ENCODE data around the gene GABRB1. TPM values are rescaled to one million over a fixed set of nuclear protein-coding genes. Genes with fewer than 3 reads are reported as not detected.

Gene GABRB1
- total and polyA plus RNA-seq, 2 donors (not counting 3 experiments of a cell fraction or from before 2014, with no cell fraction given): not detected

DNA sequence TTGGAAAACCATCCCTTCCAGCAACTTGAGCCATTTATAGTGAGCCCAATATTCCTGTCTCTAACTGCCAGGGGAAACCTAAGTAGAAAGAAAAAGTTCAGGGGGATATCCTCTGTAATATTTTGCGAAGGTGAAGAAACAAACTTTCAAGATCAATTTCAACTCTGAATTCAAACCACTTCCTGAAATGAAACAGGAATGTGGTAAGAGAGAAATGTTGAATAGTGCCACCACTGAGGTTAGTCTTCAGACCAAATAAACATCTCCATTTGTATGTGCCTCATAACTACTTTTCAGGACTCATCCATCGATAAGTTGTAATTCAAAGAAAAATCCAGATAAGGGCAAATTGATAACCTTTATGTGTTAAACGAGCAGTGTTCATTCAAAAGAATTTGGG, 128.7 kb downstream of the GABRB1 start:
- no TSS peak for BruUV-seq (replicated peaks)
- FAIRE-seq: no peak

DNA sequence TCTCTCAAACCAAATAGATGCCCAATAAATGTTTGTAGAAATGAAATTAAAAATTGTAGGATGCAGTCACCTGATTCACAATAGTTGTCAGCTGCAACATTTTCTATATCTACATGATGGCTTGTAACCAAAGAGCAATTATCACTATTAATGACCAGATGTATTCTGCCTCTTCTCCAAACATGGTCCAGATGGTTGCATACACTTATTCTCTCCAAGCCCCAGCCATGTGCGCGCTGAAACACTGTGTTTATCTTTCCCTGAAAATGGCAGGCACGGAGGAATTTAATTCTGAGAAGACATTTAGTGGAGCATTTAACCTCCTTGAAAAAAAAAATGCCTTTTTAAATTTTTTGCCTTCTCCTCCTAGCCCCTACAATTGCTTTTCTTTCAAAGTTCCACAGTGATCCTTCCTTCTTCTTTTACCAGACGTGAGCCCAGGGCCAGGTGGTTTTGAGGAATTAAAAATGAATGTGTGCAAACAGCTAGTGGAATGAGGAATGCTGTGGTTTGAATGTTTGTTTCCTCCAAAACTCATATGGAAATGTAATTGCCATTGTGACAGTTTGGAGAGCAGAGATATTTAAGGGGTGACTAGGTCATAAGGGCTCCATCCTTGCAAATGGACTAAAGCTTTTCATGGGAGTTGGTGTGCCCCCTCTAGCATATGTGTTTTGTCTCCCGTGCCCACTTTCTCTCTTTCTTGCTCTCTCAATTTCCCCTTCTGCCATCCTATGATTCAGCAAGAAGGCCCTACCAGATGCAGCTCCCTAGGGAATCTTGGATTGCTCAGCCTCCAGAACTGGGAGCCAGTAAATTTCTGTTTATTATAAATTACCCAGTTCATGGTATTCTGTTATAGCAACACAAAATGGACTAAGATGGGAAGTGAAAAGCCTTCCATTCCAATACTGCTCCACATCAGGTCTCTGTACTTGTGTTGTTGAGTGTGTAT, 136.0 kb downstream of the GABRB1 start:
- TF ChIP-seq GATA2 (IDR thresholded peaks at IDR 0.05; ENCODE audit: insufficient read depth, insufficient read length, low read depth, low read length) (no peak), MYC (IDR thresholded peaks at IDR 0.05; ENCODE audit: low read depth, low read length) (no peak), JUN (IDR thresholded peaks at IDR 0.05; ENCODE audit: borderline replicate concordance, insufficient read depth, insufficient read length, low read depth) (no peak), FOS (IDR thresholded peaks at IDR 0.05; ENCODE audit: borderline replicate concordance, insufficient read depth, low read length) (no peak), EZH2 (IDR thresholded peaks at IDR 0.05; ENCODE audit: borderline replicate concordance, low read depth, low read length, severe bottlenecking) (no peak), POLR2AphosphoS5 (IDR thresholded peaks at IDR 0.05; ENCODE audit: insufficient read depth, low read depth, low read length) (no peak), POLR2A (IDR thresholded peaks at IDR 0.05; ENCODE audit: low read depth, low read length) (no peak)
- TF ChIP-seq, protein P1, sequence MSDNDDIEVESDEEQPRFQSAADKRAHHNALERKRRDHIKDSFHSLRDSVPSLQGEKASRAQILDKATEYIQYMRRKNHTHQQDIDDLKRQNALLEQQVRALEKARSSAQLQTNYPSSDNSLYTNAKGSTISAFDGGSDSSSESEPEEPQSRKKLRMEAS (IDR thresholded peaks at IDR 0.05; ENCODE audit: insufficient read depth, insufficient read length): no peak
- TF ChIP-seq, protein P2, sequence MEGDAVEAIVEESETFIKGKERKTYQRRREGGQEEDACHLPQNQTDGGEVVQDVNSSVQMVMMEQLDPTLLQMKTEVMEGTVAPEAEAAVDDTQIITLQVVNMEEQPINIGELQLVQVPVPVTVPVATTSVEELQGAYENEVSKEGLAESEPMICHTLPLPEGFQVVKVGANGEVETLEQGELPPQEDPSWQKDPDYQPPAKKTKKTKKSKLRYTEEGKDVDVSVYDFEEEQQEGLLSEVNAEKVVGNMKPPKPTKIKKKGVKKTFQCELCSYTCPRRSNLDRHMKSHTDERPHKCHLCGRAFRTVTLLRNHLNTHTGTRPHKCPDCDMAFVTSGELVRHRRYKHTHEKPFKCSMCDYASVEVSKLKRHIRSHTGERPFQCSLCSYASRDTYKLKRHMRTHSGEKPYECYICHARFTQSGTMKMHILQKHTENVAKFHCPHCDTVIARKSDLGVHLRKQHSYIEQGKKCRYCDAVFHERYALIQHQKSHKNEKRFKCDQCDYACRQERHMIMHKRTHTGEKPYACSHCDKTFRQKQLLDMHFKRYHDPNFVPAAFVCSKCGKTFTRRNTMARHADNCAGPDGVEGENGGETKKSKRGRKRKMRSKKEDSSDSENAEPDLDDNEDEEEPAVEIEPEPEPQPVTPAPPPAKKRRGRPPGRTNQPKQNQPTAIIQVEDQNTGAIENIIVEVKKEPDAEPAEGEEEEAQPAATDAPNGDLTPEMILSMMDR (IDR thresholded peaks at IDR 0.05; ENCODE audit: extremely low read depth in 1 of 2, insufficient read depth in 1 of 2, low read depth in 1 of 2, low read length in 2 of 2): no peak
- Histone ChIP-seq H2AFZ (ENCODE audit: low read depth, low read length) (no peak overlapping the region), H3K36me3 (ENCODE audit: control insufficient read depth in 2 of 2, extremely low read depth in 1 of 2, insufficient read depth in 2 of 2, low read length in 2 of 2) (no peaks in the 10 kb centered on the region), H3K79me2 (ENCODE audit: control insufficient read depth, insufficient read depth, low read length) (no peaks in the 10 kb centered on the region), H3K27me3 (ENCODE audit: control insufficient read depth in 2 of 2, insufficient read depth in 2 of 2, low read length in 2 of 2) (no peaks in the 10 kb centered on the region), H4K20me1 (replicated peaks; ENCODE audit: control insufficient read depth, extremely low read depth, insufficient read depth, low read length) (no peaks in the 10 kb centered on the region), H3K4me1 (ENCODE audit: control insufficient read depth, extremely low read depth, insufficient read depth, low read length) (no peaks in the 10 kb centered on the region), H3K9ac (replicated peaks; ENCODE audit: extremely low read depth, insufficient read depth, low read length) (no peak overlapping the region), H3K9me1 (replicated peaks; ENCODE audit: control insufficient read depth, extremely low read depth, insufficient read depth, low read length) (no peaks in the 10 kb centered on the region), H3K9me3 (replicated peaks; ENCODE audit: control insufficient read depth, insufficient read depth, low read length) (no peaks in the 10 kb centered on the region), H3K27ac (ENCODE audit: insufficient read depth, low read depth, low read length) (no peak overlapping the region), H3K4me2 (ENCODE audit: insufficient read depth, low read length) (no peak overlapping the region), H3K4me3 (replicated peaks in 1 of 3; ENCODE audit: insufficient read depth in 1 of 3, low read depth in 1 of 3, low read length in 3 of 3) (no peak overlapping the region)
- intact Hi-C loops (cut with micrococcal nuclease) (no loop called here), dilution Hi-C loops (cut with MboI; ENCODE audit: extremely low pct_ligation_motif_present, low sequenced_read_pairs) (no loop called here)
- CTCF ChIA-PET: no interaction called here
- FAIRE-seq (no peak), DNase-seq (ENCODE audit: low read depth, low spot score) (no peak)
- POLR2A ChIA-PET: no interaction called here
- no TSS peak for BruUV-seq (replicated peaks)

More for the DNA sequence above, 128.7 kb downstream of the GABRB1 start:
- H3K79me2 ChIP-seq (ENCODE audit: control insufficient read depth, insufficient read depth, low read length): no peaks in the 10 kb centered on the region
- no peak for DNase-seq (ENCODE audit: low read depth, low spot score)
- no peak overlapping the region for H3K4me2 ChIP-seq (ENCODE audit: insufficient read depth, low read length)
- ChIA-PET CTCF (no interaction called here), POLR2A (no interaction called here)
- intact Hi-C loops (cut with micrococcal nuclease): no loop called here
- no peaks in the 10 kb centered on the region for H3K27me3 ChIP-seq (ENCODE audit: control insufficient read depth in 2 of 2, insufficient read depth in 2 of 2, low read length in 2 of 2)
- no peaks in the 10 kb centered on the region for H3K4me1 ChIP-seq (ENCODE audit: control insufficient read depth, extremely low read depth, insufficient read depth, low read length)
- H3K9me3 ChIP-seq (replicated peaks; ENCODE audit: control insufficient read depth, insufficient read depth, low read length): no peaks in the 10 kb centered on the region
- H3K4me3 ChIP-seq (replicated peaks in 1 of 3; ENCODE audit: insufficient read depth in 1 of 3, low read depth in 1 of 3, low read length in 3 of 3): no peak overlapping the region
- TF ChIP-seq FOS (IDR thresholded peaks at IDR 0.05; ENCODE audit: borderline replicate concordance, insufficient read depth, low read length): no peak
- TF ChIP-seq JUN (IDR thresholded peaks at IDR 0.05; ENCODE audit: borderline replicate concordance, insufficient read depth, insufficient read length, low read depth): no peak
- TF ChIP-seq POLR2A (IDR thresholded peaks at IDR 0.05; ENCODE audit: low read depth, low read length): no peak
- no peak for TF ChIP-seq MYC (IDR thresholded peaks at IDR 0.05; ENCODE audit: low read depth, low read length)
- TF ChIP-seq POLR2AphosphoS5 (IDR thresholded peaks at IDR 0.05; ENCODE audit: insufficient read depth, low read depth, low read length): no peak
- TF ChIP-seq, protein P1 (IDR thresholded peaks at IDR 0.05; ENCODE audit: insufficient read depth, insufficient read length): no peak
- TF ChIP-seq EZH2 (IDR thresholded peaks at IDR 0.05; ENCODE audit: borderline replicate concordance, low read depth, low read length, severe bottlenecking): no peak
- H2AFZ ChIP-seq (ENCODE audit: low read depth, low read length): no peak overlapping the region
- H3K9ac ChIP-seq (replicated peaks; ENCODE audit: extremely low read depth, insufficient read depth, low read length): no peak overlapping the region
- no peaks in the 10 kb centered on the region for H3K36me3 ChIP-seq (ENCODE audit: control insufficient read depth in 2 of 2, extremely low read depth in 1 of 2, insufficient read depth in 2 of 2, low read length in 2 of 2)
- no peaks in the 10 kb centered on the region for H3K9me1 ChIP-seq (replicated peaks; ENCODE audit: control insufficient read depth, extremely low read depth, insufficient read depth, low read length)
- dilution Hi-C loops (cut with MboI; ENCODE audit: extremely low pct_ligation_motif_present, low sequenced_read_pairs): no loop called here
- H4K20me1 ChIP-seq (replicated peaks; ENCODE audit: control insufficient read depth, extremely low read depth, insufficient read depth, low read length): no peaks in the 10 kb centered on the region
- no peak overlapping the region for H3K27ac ChIP-seq (ENCODE audit: insufficient read depth, low read depth, low read length)

Data from endothelial cell of umbilical vein (primary cell).